Fibroblast of mammary gland (primary cell): Measurements from ENCODE around the gene CROCC2.

Experiments
- DNase-seq: peaks from one replicate; pipeline ENCODE4 v3.0.0-alpha.2; 2010; ENCODE audit warnings: low read depth
- H3K4me3 ChIP-seq: 2 replicates; pipeline ENCODE4 v1.5.1; 2011; ENCODE audit warnings: low read depth, mild to moderate bottlenecking, low read length, moderate library complexity; ENCODE audit not compliant: control insufficient read depth
- TF ChIP-seq, protein P1 (sequence below): conservative IDR thresholded peaks from 2 replicates; pipeline ENCODE4 v1.5.1; 2011; ENCODE audit warnings: low read depth, low read length, inconsistent platforms; ENCODE audit not compliant: control insufficient read depth, insufficient read depth

The CROCC2 gene

DNA sequence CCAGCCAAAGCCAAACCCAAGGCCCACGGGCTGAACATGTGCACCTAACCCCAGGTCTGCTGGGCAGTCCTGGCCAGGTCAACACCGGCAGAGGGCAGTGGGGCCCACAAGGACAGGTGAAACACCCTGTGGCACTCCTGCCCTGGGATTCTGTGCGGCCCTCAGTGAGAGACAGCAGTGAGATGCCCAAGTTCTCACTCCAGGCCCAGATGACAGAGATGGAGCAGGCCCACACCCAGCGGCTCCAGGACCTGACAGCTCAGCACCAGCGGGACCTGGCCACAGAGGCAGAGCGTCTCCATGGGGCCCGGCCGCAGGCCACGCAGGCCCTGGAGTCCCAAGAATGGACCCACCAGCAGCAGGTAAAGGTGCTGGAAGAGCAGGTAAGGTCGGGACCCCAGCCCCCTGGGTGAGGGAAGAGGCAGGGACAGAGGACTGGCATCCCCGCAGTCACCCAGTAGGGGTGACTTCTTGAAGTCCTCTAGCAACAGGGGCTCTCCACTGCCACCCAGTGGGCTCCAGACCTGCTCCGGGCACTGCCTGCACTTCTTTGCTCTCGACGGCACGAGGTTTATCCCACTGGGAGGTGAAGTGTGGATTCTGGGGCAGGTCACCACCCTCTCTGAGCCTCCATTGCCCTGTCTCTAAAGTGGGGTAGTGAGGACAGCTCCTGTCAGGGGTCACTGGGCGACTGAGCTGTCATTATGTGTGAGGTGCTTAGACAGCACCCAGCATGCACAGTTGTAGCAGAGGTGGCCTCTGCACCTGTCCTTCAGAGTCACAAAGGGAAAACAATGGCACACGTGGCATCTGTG, 83.5 kb downstream of the CROCC2 start:
- TF ChIP-seq, protein P1, sequence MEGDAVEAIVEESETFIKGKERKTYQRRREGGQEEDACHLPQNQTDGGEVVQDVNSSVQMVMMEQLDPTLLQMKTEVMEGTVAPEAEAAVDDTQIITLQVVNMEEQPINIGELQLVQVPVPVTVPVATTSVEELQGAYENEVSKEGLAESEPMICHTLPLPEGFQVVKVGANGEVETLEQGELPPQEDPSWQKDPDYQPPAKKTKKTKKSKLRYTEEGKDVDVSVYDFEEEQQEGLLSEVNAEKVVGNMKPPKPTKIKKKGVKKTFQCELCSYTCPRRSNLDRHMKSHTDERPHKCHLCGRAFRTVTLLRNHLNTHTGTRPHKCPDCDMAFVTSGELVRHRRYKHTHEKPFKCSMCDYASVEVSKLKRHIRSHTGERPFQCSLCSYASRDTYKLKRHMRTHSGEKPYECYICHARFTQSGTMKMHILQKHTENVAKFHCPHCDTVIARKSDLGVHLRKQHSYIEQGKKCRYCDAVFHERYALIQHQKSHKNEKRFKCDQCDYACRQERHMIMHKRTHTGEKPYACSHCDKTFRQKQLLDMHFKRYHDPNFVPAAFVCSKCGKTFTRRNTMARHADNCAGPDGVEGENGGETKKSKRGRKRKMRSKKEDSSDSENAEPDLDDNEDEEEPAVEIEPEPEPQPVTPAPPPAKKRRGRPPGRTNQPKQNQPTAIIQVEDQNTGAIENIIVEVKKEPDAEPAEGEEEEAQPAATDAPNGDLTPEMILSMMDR = peak; percentile 49
- DNase-seq = peak; percentile 40
- no peak overlapping the region for H3K4me3 ChIP-seq

DNA sequence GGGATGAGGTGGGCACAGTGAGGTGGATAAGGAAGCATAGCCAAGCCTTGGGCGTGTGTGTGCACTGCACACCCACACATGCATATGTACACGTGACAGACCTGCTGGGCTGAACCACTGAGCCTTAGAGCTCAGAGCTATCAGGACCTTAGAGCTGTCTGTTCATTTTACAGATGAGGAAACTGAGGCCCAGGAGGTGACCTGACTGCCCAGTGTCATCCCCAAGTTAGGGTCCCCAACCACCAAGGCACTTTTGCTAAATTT, 84.1 kb downstream of the CROCC2 start:
- DNase-seq = no peak
- no peak overlapping the region for H3K4me3 ChIP-seq
- TF ChIP-seq, protein P1 = no peak

DNA sequence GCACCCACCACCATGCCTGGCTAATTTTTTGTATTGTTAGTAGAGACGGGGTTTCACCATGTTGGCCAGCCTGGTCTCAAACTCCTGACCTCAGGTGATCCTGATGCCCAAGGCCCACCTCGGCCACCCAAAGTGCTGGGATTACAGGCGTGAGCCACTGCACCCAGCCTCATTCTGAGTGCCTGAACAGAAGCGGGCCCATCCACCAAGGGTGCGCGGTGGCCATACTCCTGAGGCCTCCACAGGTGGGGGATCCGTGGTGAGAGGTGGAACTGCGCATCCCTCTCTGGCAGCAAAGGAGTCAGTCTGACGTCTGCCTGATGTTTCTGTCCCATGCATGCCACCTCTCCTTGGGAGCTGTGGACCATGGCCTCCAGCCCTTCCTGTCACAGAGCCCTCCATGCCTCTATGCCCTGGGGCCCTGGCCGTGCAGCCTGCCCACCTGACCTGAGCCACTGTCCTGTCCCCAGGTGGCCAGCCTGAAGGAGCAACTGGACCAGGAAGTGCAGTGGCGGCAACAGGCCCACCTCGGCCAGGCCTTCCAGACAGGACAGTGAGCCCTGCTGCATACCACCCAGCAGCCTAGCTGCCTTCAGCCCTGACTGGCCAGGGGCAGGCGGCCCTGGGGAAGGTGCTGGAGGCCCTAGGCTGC, 84.7 kb downstream of the CROCC2 start:
- TF ChIP-seq, protein P1 = no peak
- H3K4me3 ChIP-seq = no peak overlapping the region
- DNase-seq = no peak

DNA sequence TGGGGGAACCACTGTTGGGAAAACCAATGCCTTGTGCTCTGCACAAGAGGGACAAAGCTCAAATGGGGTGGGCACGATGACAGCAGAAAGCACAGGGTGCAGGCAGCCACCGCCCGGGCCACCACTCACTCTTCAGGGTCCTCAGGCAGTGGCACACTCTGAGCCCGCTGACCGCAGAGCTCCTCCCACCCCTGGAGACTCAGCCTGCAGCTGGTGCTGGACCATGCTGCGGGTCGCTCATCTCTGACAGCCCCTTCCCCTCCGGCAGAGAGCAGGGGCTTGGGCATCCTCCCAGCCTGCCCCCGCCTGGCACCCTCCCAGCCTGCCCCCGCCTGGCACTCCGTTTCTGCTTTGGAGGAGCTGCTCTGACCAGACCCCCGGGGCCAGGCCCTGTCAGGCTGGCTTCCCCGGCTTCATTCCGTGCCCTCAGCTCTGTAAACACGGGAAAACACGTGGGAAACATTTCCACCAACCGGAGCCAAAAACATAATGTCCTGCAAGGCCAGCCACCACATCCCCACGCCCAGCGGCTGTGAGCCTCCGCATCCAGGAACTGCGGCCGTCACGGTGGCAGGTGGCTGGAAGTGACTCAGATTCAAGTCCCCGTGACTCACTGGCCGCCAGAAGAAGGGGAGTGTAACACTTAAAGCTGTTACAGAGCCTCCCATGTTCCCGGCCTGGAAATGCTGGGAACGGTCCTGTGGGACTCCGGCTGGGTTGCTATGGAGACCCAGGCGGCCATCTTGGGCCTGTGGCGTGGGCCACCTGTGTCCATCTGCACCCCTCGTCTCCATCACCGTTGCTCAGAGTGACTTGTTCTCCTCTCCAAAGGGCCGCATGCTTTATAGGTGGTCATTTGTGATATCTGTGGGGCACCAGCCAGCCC, 85.5 kb downstream of the CROCC2 start:
- H3K4me3 ChIP-seq = no peak overlapping the region
- TF ChIP-seq, protein P1 = no peak
- peak; percentile 98 for DNase-seq

DNA sequence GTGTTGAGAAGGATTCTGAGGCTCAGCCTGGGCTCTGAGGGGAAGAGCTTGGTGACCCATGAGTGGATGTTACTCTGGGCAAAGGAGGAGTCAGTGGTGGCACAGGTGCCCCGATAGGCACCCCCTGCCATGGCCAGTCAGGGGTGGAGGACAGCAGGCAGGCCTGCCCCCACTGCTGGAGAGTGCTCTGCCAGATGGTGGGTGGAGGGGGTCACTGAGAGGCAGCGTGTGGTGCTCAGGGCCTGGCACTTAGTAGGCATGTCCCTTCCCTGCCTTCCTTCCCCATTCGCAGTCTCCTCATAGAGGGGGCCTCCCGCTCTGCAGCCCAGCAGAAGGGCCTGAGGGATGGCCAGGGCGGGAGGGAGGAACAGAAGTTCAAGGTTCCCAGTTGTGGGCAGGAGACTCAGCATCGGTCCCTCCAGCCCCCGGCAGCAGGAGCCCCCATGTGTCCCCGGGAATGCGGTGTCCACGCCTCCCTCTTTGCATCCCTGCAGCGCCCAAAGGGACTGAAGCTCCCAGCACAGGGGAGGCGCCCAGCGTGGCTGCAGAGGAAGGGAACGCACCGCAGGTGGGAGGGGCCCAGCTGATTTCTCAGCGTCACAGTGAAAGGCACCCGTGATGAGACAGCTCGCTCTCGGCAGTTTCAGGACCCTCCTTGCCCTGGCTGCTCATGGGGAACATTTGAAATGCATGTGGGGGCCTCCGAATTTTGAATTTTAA, 86.6 kb downstream of the CROCC2 start:
- TF ChIP-seq, protein P1 = no peak
- no peak overlapping the region for H3K4me3 ChIP-seq
- DNase-seq = no peak
